AG20443 (cell line): Measurements from ENCODE around the gene MXD4.

ENCODE experiments used
- DNase-seq: peaks from one replicate; pipeline ENCODE4 v3.0.0; 2012; ENCODE audit warnings: low spot score, mixed read lengths

The MXD4 gene

GRCh38 chr4:2292646-2293108, 30.8 kb upstream of the MXD4 start:
- peak; percentile 68 for DNase-seq

GRCh38 chr4:2291705-2292645, 30.1 kb upstream of the MXD4 start:
- no peak for DNase-seq

GRCh38 chr4:2290974-2291704, 29.2 kb upstream of the MXD4 start:
- DNase-seq = no peak

- DNase-seq = no peak
Observed at GRCh38 chr4:2290488-2290887, 28.6 kb upstream of the MXD4 start.

- DNase-seq = no peak
Observed at GRCh38 chr4:2289955-2290333, 28.0 kb upstream of the MXD4 start.

- DNase-seq = no peak
Observed at GRCh38 chr4:2289311-2289954, 27.5 kb upstream of the MXD4 start.

GRCh38 chr4:2288051-2288541, 26.2 kb upstream of the MXD4 start:
- DNase-seq = no peak

- no peak for DNase-seq
Observed at GRCh38 chr4:2287594-2287915, 25.6 kb upstream of the MXD4 start.

- no peak for DNase-seq
Observed at GRCh38 chr4:2286904-2287593, 25.1 kb upstream of the MXD4 start.

GRCh38 chr4:2285613-2286381, 23.9 kb upstream of the MXD4 start:
- DNase-seq = no peak

- DNase-seq = peak; percentile 73
Observed at GRCh38 chr4:2284934-2285612, 23.2 kb upstream of the MXD4 start.

GRCh38 chr4:2284161-2284933, 22.4 kb upstream of the MXD4 start:
- no peak for DNase-seq

GRCh38 chr4:2283199-2283711, 21.3 kb upstream of the MXD4 start:
- DNase-seq = no peak

GRCh38 chr4:2281575-2282343, 19.9 kb upstream of the MXD4 start:
- DNase-seq = no peak

- DNase-seq = no peak
Observed at GRCh38 chr4:2280531-2281300, 18.8 kb upstream of the MXD4 start.

- DNase-seq = no peak
Observed at GRCh38 chr4:2277956-2278355, 16.0 kb upstream of the MXD4 start.

GRCh38 chr4:2276581-2277325, 14.8 kb upstream of the MXD4 start:
- no peak for DNase-seq
